Activated naive CD4-positive, alpha-beta T cell treated with anti-CD3 and anti-CD28 coated beads for 36 hours (primary cell): ENCODE measurements around the gene IGSF6. TPM values are rescaled to one million over a fixed set of nuclear protein-coding genes. Genes with fewer than 3 reads are reported as not detected.

Experiments
- CTCF ChIA-PET: fragments of 350-600 bp; sonication (Branson Sonifier 250); formaldehyde crosslinking; loops from one replicate; lab custom pipeline; 2021; ENCODE audit warnings: antibody characterized with exemption; lab: Charles Lee
- DNase-seq: peaks from one replicate; pipeline ENCODE4 v3.0.0-alpha.2; 2020
- H3K27ac Mint-ChIP-seq: one replicate; pipeline ENCODE4 v1.8.0; 2021; ENCODE audit warnings: mild to moderate bottlenecking, mixed read lengths
- H3K27me3 Mint-ChIP-seq: one replicate; pipeline ENCODE4 v1.8.0; 2021; ENCODE audit warnings: low read depth, mixed read lengths
- H3K36me3 Mint-ChIP-seq: one replicate; pipeline ENCODE4 v1.8.0; 2021; ENCODE audit warnings: low read depth, mixed read lengths
- H3K4me1 Mint-ChIP-seq: one replicate; pipeline ENCODE4 v1.8.0; 2021; ENCODE audit warnings: low read depth, mixed read lengths
- H3K4me3 Mint-ChIP-seq: one replicate; pipeline ENCODE4 v1.8.0; 2021; ENCODE audit warnings: mild to moderate bottlenecking, moderate library complexity, mixed read lengths
- H3K9me3 Mint-ChIP-seq: one replicate; pipeline ENCODE4 v1.8.0; 2021; ENCODE audit warnings: mixed read lengths
- intact Hi-C: fragments of 100-400 bp; cut with micrococcal nuclease; formaldehyde crosslinking; loops from one replicate; pipeline ENCODE4 v1.15.1; 2023
- total RNA-seq, 2 experiments: library from RNA; stranded (reverse); gene quantifications; one replicate each; pipeline ENCODE4 v1.2.3, GENCODE V29; 2021

IGSF6 gene
- total RNA-seq, 2 experiments from 2014 or later = not detected

DNA sequence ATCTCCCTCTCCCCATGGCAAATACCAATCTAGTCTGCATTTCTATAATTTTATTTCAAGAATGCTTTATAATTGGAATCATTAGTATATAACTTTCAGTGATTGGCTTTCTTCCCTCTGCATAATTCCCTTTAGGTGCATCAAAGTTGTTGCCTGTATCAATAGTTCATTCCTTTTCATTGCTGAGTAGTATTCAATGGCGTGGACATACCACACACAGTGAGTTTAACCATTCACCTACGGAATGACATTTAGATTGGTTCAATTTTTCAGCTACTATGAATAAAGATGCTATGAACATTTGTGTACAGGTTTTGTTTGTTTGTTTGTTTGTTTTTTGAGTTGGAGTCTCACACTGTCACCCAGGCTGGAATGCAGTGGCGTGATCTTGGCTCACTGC, 21.1 kb upstream of the IGSF6 start:
- Mint-ChIP-seq H3K9me3 (peaks cover 5% of the 10 kb centered on the region), H3K27ac (no peak overlapping the region), H3K36me3 (peaks cover 3% of the 10 kb centered on the region), H3K27me3 (no peaks in the 10 kb centered on the region), H3K4me1 (no peaks in the 10 kb centered on the region), H3K4me3 (no peak overlapping the region)
- CTCF ChIA-PET = interaction anchor here (1.1 to 1.2 kb wide), 2 partner anchors 16 to 35 kb away, joined by 4 read pairs; no protein-coding TSS in a partner anchor
- intact Hi-C loops = no loop called here
- DNase-seq = no peak

DNA sequence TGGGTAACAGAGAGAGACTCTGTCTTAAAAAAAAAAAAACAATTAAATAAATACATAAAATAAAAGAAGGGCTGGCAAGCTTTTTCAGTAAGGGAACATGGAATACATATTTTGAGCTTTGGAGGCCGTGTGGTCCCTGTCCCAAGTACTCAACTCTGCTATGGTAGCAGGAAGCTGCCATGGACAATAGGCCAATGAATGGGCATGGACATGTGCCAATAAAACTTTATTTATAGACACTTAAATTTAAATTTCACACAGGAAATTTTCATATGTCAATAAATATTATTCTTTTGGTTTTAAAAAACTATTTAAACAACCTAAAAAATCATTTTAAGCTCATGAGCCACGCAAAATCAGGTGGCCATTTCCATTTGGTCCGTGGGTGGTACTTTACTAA, 15.2 kb upstream of the IGSF6 start:
- H3K4me3 Mint-ChIP-seq = no peak overlapping the region
- no peaks in the 10 kb centered on the region for H3K9me3 Mint-ChIP-seq
- peaks cover 5% of the 10 kb centered on the region for H3K27me3 Mint-ChIP-seq
- H3K36me3 Mint-ChIP-seq = no peaks in the 10 kb centered on the region
- no peak overlapping the region for H3K27ac Mint-ChIP-seq
- peaks cover 3% of the 10 kb centered on the region for H3K4me1 Mint-ChIP-seq
- DNase-seq = no peak
- CTCF ChIA-PET = interaction anchor here (0.7 to 1.3 kb wide), 3 partner anchors 28 to 88 kb away, joined by 3 to 4 read pairs (median 4); no protein-coding TSS in a partner anchor
- intact Hi-C loops = no loop called here

DNA sequence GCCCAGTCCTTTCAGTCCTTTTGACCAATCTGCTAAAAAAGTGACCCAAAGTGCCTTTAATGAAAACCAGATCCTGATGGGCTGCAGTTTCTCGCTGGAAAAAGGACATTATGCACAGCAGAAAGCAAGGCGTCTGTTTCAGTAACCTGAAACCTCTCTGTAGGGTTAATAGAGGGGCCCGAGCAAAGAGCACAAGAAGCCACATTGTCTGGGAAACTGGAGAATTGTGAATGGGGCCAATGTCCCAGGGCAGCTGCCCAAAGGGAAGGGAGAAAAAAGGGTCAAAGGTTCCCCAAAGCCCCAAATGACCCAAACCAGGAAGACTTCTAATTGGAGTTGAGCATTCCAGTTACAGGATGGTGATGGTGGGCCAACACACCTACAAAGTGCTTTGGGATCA, 14.4 kb upstream of the IGSF6 start:
- Mint-ChIP-seq H3K9me3 (no peaks in the 10 kb centered on the region), H3K4me3 (no peak overlapping the region)
- no peak for DNase-seq

DNA sequence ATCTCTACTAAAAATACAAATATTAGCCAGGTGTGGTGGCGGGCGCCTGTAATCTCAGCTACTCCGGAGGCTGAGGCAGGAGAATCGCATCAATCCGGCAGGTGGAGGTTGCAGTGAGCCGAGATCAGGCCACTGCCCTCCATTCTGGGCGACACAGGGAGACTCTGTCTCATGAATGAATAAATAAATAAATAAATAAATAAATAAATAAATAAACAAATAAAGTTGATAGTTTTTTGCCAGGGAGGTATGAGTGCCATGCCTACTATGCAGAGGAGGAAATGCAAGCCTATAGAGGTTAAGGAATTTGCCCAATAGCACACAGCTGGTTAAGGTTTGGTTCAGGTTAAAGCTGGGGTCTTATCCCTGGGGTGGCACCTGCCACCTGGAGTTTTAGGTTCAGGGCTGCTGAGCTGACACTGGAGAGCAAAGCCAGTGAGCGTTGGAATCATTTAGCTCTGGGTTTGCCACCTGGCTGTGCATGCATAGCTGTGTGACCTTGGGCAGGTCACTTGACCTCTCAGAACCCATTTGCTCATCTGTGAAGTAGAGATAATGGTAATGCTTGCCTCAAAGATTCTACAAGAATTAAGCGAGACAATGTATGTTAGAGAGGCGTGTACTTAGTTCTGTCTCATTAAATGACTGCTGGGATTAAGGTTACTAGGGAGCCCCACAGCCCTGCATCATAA, 12.5 kb upstream of the IGSF6 start:
- CTCF ChIA-PET = interaction anchor here (0.6 to 1.5 kb wide), 4 partner anchors 8 to 45 kb away, joined by 3 to 5 read pairs (median 4); no protein-coding TSS in a partner anchor
- intact Hi-C loops = no loop called here
- DNase-seq = no peak
- H3K4me3 Mint-ChIP-seq = no peak overlapping the region
- no peaks in the 10 kb centered on the region for H3K36me3 Mint-ChIP-seq
- H3K9me3 Mint-ChIP-seq = no peaks in the 10 kb centered on the region
- H3K27me3 Mint-ChIP-seq = peaks cover 5% of the 10 kb centered on the region
- peaks cover 15% of the 10 kb centered on the region for H3K4me1 Mint-ChIP-seq
- H3K27ac Mint-ChIP-seq = no peak overlapping the region

More for the DNA sequence above, 14.4 kb upstream of the IGSF6 start:
- H3K4me1 Mint-ChIP-seq = peaks cover 5% of the 10 kb centered on the region
- intact Hi-C loops = no loop called here
- H3K27ac Mint-ChIP-seq = no peak overlapping the region
- no peaks in the 10 kb centered on the region for H3K36me3 Mint-ChIP-seq
- peaks cover 5% of the 10 kb centered on the region for H3K27me3 Mint-ChIP-seq
- CTCF ChIA-PET = interaction anchor here (0.7 to 1.4 kb wide), 3 partner anchors 9 to 87 kb away, joined by 3 to 4 read pairs (median 3); no protein-coding TSS in a partner anchor

DNA sequence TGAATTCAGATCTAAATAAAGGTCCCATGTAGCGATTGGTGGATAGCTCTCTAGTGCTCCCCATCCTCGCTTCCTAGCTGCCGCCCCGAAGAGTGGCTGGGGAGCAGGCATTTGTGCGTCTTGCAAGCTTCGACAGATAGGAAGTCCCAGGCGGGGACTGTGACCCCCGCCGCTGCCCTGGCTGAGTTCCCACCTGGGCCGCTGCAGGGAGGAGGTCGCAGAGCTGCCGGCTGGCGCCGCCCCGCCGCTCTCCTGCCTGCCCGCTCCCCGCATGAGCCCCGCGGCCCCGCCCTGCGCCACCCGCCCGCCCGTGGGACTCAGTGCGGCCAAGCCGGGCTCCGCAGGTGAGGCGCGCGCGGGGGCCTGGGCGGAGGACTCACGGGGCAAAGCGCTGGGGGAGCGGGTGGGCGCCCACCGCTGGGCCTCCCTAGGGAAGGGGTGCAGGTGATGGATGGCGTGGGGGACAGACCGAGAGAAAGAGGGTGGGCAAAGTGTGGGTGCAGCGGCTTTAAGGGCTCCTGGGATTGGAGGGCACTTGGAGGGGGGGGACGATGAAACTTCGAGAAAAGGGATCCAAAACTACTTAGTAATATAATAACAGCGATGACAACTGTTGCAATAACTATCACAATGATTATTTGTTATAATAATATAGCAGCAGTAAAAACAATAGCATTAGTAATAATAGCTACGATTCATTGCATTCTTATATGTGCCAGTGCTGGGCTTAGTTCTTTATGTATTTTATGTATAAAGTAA, 11.7 kb upstream of the IGSF6 start, which contains the start of gene OTOA:
Gene OTOA, plus strand, starts transcription at position 80 of the 759 bp plus-strand sequence. CDS start 14,547 bp downstream, outside the sequence.
- no peak for DNase-seq
- Mint-ChIP-seq H3K36me3 (no peaks in the 10 kb centered on the region), H3K4me3 (peak within 1 kb of the TSS; percentile 65), H3K9me3 (no peaks in the 10 kb centered on the region), H3K4me1 (peaks cover 15% of the 10 kb centered on the region), H3K27me3 (peaks cover 5% of the 10 kb centered on the region), H3K27ac (no peak within 1 kb of the TSS)
- CTCF ChIA-PET = interaction anchor here (0.6 to 1.5 kb wide), 2 partner anchors 19 to 44 kb away, joined by 3 to 5 read pairs; no protein-coding TSS in a partner anchor
- intact Hi-C loops = no loop called here

DNA sequence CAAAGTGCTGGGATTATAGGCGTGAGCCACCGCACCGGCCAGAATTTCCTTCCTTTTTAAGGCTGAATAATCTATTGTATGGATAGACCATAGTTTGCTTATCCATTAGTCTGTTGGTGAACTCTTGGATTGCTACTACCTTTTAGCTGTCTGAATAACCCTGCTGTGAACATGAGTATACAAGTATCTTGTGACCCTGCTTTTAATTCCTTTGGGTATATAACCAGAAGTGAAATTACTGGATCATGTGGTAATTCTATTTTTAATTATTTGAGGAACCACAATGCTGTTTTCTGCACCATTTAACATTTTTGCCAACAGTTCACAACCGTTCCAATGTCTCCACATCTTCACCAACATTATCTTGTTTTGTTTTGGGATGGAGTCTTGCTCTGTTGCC, 6.7 kb upstream of the IGSF6 start:
- H3K27ac Mint-ChIP-seq = no peak overlapping the region
- DNase-seq = no peak
- CTCF ChIA-PET = interaction anchor here (0.6 to 4.4 kb wide), 3 partner anchors 13 to 75 kb away, joined by 3 to 61 read pairs (median 6); no protein-coding TSS in a partner anchor
- H3K4me1 Mint-ChIP-seq = peaks cover 34% of the 10 kb centered on the region
- H3K4me3 Mint-ChIP-seq = no peak overlapping the region
- no peaks in the 10 kb centered on the region for H3K27me3 Mint-ChIP-seq
- peaks cover 6% of the 10 kb centered on the region for H3K36me3 Mint-ChIP-seq
- intact Hi-C loops = no loop called here
- H3K9me3 Mint-ChIP-seq = no peaks in the 10 kb centered on the region

DNA sequence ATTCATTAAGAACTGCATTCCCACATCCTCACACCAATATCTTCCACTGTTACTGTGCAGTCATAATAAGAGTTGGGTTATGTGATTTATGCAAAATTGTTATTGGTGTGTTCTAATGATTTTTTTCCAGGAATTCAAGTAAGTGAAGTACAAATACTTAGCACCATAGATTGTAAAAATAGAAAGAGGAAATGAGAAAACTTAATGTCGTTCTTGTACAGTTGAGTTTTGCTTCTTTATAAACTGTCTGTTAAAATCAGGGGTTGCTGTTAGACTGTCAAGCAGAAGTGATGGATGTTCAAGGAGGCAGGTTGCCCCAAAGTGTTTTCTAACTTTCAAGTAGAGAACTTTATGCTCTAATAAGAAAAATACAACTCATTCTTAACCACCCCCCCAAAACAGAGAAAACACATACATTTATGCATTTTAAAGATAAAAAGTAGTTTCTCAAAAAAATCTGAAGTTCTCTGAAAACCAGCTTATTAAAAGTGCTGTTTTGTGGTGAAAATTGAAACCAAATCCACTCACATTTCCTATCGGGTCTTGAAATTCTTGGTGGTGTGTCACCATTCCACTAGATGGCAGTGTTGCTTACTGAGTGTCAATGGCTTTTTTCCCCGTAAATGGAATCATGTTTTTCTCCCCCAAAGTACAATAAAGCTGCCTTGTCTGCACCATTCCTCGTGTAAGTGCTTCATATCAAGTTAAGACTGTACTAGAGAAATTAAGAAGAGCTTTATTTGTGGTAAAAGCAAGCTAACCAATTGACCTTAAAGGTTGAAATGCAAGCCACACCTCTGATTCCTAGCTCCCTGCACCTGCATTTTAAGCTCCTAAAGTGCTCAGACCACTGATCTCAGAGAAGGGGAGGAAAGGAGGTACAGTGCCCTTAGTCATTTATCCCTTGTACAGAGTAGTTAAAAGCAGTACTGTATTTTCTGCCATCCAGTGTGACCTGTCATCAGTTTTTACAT, 4.7 kb upstream of the IGSF6 start:
- peaks cover 30% of the 10 kb centered on the region for H3K4me1 Mint-ChIP-seq
- no peak overlapping the region for H3K4me3 Mint-ChIP-seq
- no peak overlapping the region for H3K27ac Mint-ChIP-seq
- H3K9me3 Mint-ChIP-seq = no peaks in the 10 kb centered on the region
- no peaks in the 10 kb centered on the region for H3K27me3 Mint-ChIP-seq
- CTCF ChIA-PET = interaction anchor here (0.5 to 4.4 kb wide), 41 partner anchors 9 to 1063 kb away, joined by 3 to 61 read pairs (median 4); no protein-coding TSS in a partner anchor
- DNase-seq = peak; percentile 56
- intact Hi-C loops = loop anchor here (1.0 kb wide), 1 partner anchor 50 kb away; no protein-coding TSS in a partner anchor
- peaks cover 6% of the 10 kb centered on the region for H3K36me3 Mint-ChIP-seq

DNA sequence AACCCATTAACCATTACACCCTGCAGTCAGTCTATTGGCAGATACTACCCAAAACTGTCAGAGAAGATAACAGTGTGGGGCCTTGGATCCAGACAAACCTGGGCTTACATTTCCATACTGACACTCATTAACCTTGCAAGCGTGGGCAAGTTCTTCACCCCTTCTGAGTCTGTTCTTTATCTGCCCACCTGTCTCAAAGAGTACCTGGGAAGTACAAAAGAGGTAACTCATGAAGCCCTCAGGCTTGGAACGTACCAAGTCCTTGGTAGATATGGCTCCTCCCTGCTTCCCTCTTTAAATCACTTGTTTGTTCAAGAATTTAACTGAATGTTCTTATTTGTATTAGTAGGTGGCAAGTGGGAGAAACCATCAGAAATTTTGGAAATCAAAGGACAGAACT, 2.5 kb upstream of the IGSF6 start:
- Mint-ChIP-seq H3K27me3 (no peaks in the 10 kb centered on the region), H3K4me3 (no peak overlapping the region), H3K4me1 (peaks cover 25% of the 10 kb centered on the region), H3K36me3 (peaks cover 6% of the 10 kb centered on the region), H3K9me3 (no peaks in the 10 kb centered on the region), H3K27ac (no peak overlapping the region)
- intact Hi-C loops = no loop called here
- CTCF ChIA-PET = interaction anchor here (0.9 kb wide), 1 partner anchor 73 kb away, joined by 3 read pairs; no protein-coding TSS in a partner anchor
- no peak for DNase-seq

DNA sequence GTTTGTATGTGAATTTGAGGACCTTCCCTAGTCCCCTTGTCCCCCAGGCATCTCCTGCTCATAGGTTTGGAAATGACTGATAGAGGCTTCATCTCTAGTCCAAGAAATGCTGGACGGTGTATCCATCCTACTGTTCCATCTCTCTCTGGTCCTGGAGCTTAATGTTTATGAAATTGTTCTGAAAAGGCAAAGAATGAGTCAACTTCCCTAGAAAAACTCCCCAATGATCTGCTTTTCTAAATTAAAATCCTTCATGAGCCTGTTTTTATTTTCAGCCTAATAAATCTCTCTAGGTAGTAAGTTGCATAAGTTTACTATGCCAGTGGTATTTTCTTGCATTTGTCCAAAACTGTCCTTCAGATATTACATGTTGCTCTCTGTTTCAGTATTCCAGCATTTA, 2.1 kb upstream of the IGSF6 start:
- peaks cover 6% of the 10 kb centered on the region for H3K36me3 Mint-ChIP-seq
- no peaks in the 10 kb centered on the region for H3K9me3 Mint-ChIP-seq
- H3K4me1 Mint-ChIP-seq = peaks cover 25% of the 10 kb centered on the region
- CTCF ChIA-PET = no interaction called here
- intact Hi-C loops = no loop called here
- H3K4me3 Mint-ChIP-seq = no peak overlapping the region
- H3K27ac Mint-ChIP-seq = no peak overlapping the region
- no peak for DNase-seq
- no peaks in the 10 kb centered on the region for H3K27me3 Mint-ChIP-seq

DNA sequence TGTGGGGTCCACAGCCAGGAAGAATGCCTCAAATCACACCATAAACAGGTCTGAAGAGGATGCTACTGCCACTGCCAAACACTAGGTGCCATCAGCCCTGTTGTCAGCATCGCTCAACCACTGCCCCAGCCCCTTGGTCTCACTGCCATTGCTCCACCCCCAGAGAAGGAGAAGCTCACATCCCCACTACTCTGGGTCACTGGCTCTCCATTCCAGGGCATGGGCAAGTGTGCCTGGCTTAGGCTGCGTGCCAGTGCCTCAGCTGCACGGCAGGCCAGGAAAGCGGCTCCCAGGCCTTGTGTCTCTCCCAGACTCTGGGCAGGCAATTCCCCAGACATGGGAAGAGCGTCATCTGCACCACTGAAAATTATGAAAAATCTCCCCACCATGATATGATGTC, 1.2 kb upstream of the IGSF6 start:
- intact Hi-C loops = no loop called here
- CTCF ChIA-PET = no interaction called here
- Mint-ChIP-seq H3K4me1 (peaks cover 28% of the 10 kb centered on the region), H3K27me3 (no peaks in the 10 kb centered on the region), H3K4me3 (no peak overlapping the region), H3K27ac (no peak overlapping the region), H3K36me3 (peaks cover 6% of the 10 kb centered on the region), H3K9me3 (no peaks in the 10 kb centered on the region)
- no peak for DNase-seq

DNA sequence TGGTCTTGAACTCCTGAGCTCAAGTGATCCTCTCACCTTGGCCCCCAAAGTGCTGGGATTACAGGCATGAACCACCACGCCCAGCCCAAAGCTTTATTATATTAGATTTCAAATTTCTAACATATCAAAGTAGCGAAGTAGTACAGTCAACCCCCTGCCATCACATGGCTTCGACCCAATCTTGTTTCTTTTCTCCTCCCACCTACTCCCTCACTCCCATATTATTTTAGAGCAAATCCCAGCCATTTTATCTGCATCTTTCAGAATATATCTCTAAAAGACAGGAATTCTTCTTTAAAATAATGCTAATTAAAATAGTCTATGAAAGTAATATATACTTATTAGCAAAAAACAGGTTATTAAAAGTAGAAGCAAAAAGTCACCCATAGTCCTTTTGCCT, 893 bp downstream of the IGSF6 start:
- DNase-seq = no peak
- Mint-ChIP-seq H3K4me1 (peaks cover 38% of the 10 kb centered on the region), H3K9me3 (no peaks in the 10 kb centered on the region), H3K4me3 (no peak overlapping the region), H3K36me3 (peaks cover 7% of the 10 kb centered on the region), H3K27ac (no peak overlapping the region), H3K27me3 (no peaks in the 10 kb centered on the region)
- CTCF ChIA-PET = interaction anchor here (0.7 to 1.3 kb wide), 2 partner anchors 53 to 57 kb away, joined by 3 read pairs; no protein-coding TSS in a partner anchor
- intact Hi-C loops = no loop called here
